Hepatocyte (in vitro differentiated cells): Measurements from ENCODE around the gene XRCC4.

Experiments
- EZH2 ChIP-seq: fragments of 200-600 bp; sonication (generic); IDR thresholded peaks from 2 replicates; pipeline ENCODE4 v1.6.1; 2016; ENCODE audit warnings: antibody characterized with exemption, mild to moderate bottlenecking, borderline replicate concordance
- EZH2phosphoT487 ChIP-seq: fragments of 200-600 bp; sonication (generic); IDR thresholded peaks from one replicate; pipeline ENCODE4 v1.6.1; 2018; ENCODE audit warnings: antibody characterized with exemption, mild to moderate bottlenecking, low read depth, moderate library complexity; ENCODE audit not compliant: unreplicated experiment, severe bottlenecking
- TF ChIP-seq, protein P1 (sequence below): fragments of 200-600 bp; sonication (generic); IDR thresholded peaks from 2 replicates; pipeline ENCODE4 v1.5.1; 2016; ENCODE audit warnings: antibody characterized with exemption, mild to moderate bottlenecking; ENCODE audit not compliant: poor library complexity

DNA sequence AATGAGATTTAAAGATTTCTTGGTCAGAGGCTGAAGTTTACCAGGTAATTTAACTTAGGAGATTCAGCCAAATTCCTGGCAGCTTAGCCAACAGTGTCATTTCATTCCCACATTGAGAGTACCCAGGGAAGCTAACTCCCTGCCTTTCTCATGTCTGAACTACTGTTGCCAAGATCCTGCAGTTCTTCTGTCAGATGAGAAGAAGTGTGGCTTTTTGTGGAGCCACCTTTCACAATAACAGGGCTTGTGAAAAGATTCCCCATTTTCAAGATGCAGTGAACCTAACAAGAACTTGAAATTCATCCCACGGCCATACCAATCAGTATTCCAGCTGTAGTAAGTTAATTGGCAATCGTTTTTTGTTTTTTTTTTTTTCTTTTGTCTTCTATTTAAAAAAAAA is 176.4 kb downstream of the XRCC4 start:
- TF ChIP-seq EZH2 (no peak), EZH2phosphoT487 (no peak)
- TF ChIP-seq, protein P1, sequence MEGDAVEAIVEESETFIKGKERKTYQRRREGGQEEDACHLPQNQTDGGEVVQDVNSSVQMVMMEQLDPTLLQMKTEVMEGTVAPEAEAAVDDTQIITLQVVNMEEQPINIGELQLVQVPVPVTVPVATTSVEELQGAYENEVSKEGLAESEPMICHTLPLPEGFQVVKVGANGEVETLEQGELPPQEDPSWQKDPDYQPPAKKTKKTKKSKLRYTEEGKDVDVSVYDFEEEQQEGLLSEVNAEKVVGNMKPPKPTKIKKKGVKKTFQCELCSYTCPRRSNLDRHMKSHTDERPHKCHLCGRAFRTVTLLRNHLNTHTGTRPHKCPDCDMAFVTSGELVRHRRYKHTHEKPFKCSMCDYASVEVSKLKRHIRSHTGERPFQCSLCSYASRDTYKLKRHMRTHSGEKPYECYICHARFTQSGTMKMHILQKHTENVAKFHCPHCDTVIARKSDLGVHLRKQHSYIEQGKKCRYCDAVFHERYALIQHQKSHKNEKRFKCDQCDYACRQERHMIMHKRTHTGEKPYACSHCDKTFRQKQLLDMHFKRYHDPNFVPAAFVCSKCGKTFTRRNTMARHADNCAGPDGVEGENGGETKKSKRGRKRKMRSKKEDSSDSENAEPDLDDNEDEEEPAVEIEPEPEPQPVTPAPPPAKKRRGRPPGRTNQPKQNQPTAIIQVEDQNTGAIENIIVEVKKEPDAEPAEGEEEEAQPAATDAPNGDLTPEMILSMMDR, result no peak
